Measurements from ENCODE around the gene LURAP1L. TPM values are rescaled to one million over a fixed set of nuclear protein-coding genes. Genes with fewer than 3 reads are reported as not detected.

LURAP1L gene
- total RNA-seq, 1 experiment from 2014 or later, result 0.13 TPM

GRCh38 chr9:12856603-12857002 is 81.8 kb downstream of the LURAP1L start:
- TF ChIP-seq CTCF (conservative IDR thresholded peaks at IDR 0.05), result no peak
- Mint-ChIP-seq H3K4me3 (peak overlapping the region in 1 of 2 experiments; percentile 7; a peak in 1 of 5 replicates), H3K4me1 (peaks cover 7 to 14% of the 10 kb centered on the region in 2 experiments), H3K9me3 (no peaks in the 10 kb centered on the region), H3K27ac (peak overlapping the region in 2 of 3 experiments; percentile 13 to 71; a peak in 3 of 7 replicates), H3K36me3 (ENCODE audit: insufficient read depth in 1 of 3, low read depth in 3 of 3) (no peaks in the 10 kb centered on the region), H3K27me3 (ENCODE audit: low read depth) (no peaks in the 10 kb centered on the region)
- H4K20me1 ChIP-seq (ENCODE audit: control insufficient read depth, insufficient read depth, insufficient read length), result no peaks in the 10 kb centered on the region
- H2BK12ac ChIP-seq (ENCODE audit: insufficient read length, low read depth, low read length), result no peak overlapping the region
- no peaks in the 10 kb centered on the region; the same call in 1 of the 2 replicates for H3K4me1 ChIP-seq (ENCODE audit: insufficient read depth, low read length)
- H2BK120ac ChIP-seq (ENCODE audit: low read depth, low read length, poor library complexity, severe bottlenecking), result no peak overlapping the region
- H2BK20ac ChIP-seq (ENCODE audit: low read depth, low read length, poor library complexity, severe bottlenecking), result no peak overlapping the region
- no peak overlapping the region for H3K18ac ChIP-seq (ENCODE audit: insufficient read length, low read depth, low read length)
- peak; percentile 38 for DNase-seq
- H3K9ac ChIP-seq (ENCODE audit: extremely low read depth, insufficient read length, low read length), result no peak overlapping the region
- no peak overlapping the region for H3K56ac ChIP-seq (ENCODE audit: insufficient read length, low read depth, low read length)
- H2BK5ac ChIP-seq (ENCODE audit: insufficient read length, low read length), result no peak overlapping the region
- H4K5ac ChIP-seq (ENCODE audit: insufficient read length, low read depth, low read length), result no peak overlapping the region
- H3K27ac ChIP-seq (ENCODE audit: insufficient read length, low read depth, low read length), result no peak overlapping the region
- no peak overlapping the region for H2AK5ac ChIP-seq (ENCODE audit: insufficient read length, low read length)
- no peak overlapping the region for H3K14ac ChIP-seq (ENCODE audit: insufficient read depth, low read length)
- H3K4ac ChIP-seq (ENCODE audit: low read depth, low read length), result no peak overlapping the region
- H3T11ph ChIP-seq (ENCODE audit: low read length), result no peak overlapping the region
- H3K79me1 ChIP-seq (ENCODE audit: insufficient read depth, low read depth, low read length, poor library complexity, severe bottlenecking), result no peaks in the 10 kb centered on the region
- H4K8ac ChIP-seq (replicated peaks; ENCODE audit: insufficient read length, low read depth, low read length), result no peak overlapping the region
- H2BK15ac ChIP-seq (ENCODE audit: low read depth, low read length), result no peak overlapping the region
- H3K23ac ChIP-seq (ENCODE audit: insufficient read length, low read depth, low read length), result no peak overlapping the region
- no CpG with 5 or more reads among the region's 5 CpGs for WGBS (ENCODE audit: extremely low coverage, insufficient read length, low lambda C conversion rate)
- no peaks in the 10 kb centered on the region for H3K27me3 ChIP-seq (ENCODE audit: insufficient read depth, low read length)
- no peaks in the 10 kb centered on the region for H3K23me2 ChIP-seq (ENCODE audit: insufficient read length, low read depth, low read length, poor library complexity, severe bottlenecking)
- no peak overlapping the region for H4K91ac ChIP-seq (ENCODE audit: insufficient read length, low read depth, low read length)
- H2AFZ ChIP-seq (ENCODE audit: low read length), result no peak overlapping the region
- no peaks in the 10 kb centered on the region for H3K9me3 ChIP-seq (ENCODE audit: control insufficient read depth, low read depth, low read length)
- H3K79me2 ChIP-seq (ENCODE audit: insufficient read depth, low read length), result no peaks in the 10 kb centered on the region
- H3K4me2 ChIP-seq (ENCODE audit: insufficient read depth, insufficient read length, low read length), result no peak overlapping the region

Measured in H9 (cell line).